ENCODE results near the gene LIPC.

GRCh38 chr15:58472221-58472620 lies 40.4 kb downstream of the LIPC start:
- TF ChIP-seq POLR2A (IDR thresholded peaks at IDR 0.05; ENCODE audit: low read depth, low read length) (no peak), POLR2AphosphoS2 (IDR thresholded peaks at IDR 0.05; ENCODE audit: low read depth, low read length) (no peak), SUZ12 (IDR thresholded peaks at IDR 0.05; ENCODE audit: unreplicated experiment) (no peak), CTCF (IDR thresholded peaks at IDR 0.05 in 2 of 3, conservative IDR thresholded peaks at IDR 0.05 in 1 of 3; ENCODE audit: control insufficient read depth in 2 of 3, extremely low read depth in 1 of 3, insufficient read depth in 1 of 3, low read depth in 3 of 3, low read length in 3 of 3) (no peak), TARDBP (IDR thresholded peaks at IDR 0.05; ENCODE audit: borderline replicate concordance) (no peak), EGR1 (IDR thresholded peaks at IDR 0.05; ENCODE audit: borderline replicate concordance in 1 of 2, low read depth in 2 of 2, low read length in 2 of 2) (no peak)

Data from GM12878 (cell line).